Activated CD4-positive, alpha-beta T cell treated with anti-CD3 and anti-CD28 coated beads, Interleukin-2, Interleukin-6, amounts not matched to agents 100 ng/mL and 50 ng/mL, durations not matched to agents 16 hours and 8 hours (primary cell): ENCODE results near the gene TSPAN4.
A peak's percentile ranks its signal among the peaks of the same experiment; 100 is the strongest.

Experiments used
- DNase-seq: peaks from one replicate; pipeline ENCODE4 v3.0.0-alpha.2; 2020

Gene TSPAN4

GRCh38 chr11:824292-824880, 18.3 kb upstream of the TSPAN4 start:
- DNase-seq = no peak

DNA sequence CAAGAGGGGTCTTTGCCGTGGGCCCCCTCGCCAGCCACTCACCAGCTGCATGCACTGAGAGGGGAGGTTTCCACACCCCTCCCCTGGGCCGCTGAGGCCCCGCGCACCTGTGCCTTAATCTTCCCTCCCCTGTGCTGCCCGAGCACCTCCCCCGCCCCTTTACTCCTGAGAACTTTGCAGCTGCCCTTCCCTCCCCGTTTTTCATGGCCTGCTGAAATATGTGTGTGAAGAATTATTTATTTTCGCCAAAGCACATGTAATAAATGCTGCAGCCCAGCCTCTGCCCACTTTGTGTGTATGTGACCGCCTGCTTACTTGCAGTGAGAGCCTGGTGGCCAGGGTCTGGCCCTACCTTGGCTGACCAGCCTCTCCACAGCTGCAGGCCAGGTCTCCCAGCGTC, 17.7 kb upstream of the TSPAN4 start:
- DNase-seq = no peak

DNA sequence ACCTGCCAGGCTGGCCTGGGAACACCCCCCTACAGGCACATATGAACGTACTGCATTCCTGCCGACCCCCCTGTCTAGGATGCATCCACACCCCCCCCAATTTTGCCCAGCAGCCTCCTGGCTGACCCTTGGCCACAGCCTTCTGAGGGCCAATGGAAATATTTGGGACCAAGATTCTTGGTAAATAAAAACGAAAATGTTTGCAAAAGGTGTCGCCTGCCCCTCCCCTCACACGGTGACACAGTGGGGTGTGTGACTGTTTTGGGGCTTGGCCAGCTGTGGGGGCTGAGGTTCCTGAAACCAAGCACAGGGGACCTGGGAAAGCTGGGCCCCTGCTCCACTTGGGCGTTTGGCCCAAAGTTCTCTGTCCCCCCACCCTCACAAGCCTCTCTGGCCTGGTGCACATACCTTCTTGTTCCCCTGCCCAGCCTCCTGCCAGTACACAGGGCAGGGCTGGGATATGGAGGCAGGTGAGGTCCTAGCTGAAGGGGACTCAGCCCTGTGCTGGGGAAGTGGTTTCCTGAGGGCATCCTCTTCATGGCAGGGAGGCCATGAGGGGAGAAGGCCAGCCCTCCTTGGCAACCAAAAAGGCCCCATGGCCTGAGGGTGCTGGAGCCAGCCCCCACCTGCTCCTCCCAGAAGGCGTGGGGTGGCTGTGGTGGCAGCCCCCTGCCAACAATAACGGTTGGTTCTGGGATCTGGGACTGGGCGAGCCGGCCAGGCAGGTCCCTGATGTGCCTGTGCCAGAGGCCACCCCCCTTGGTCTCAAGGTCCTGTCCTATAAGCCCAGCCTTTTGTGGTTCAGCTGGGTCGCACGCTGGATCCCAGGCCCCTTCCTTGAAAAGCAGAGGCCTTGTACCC, 17.1 kb upstream of the TSPAN4 start:
- no peak for DNase-seq

DNA sequence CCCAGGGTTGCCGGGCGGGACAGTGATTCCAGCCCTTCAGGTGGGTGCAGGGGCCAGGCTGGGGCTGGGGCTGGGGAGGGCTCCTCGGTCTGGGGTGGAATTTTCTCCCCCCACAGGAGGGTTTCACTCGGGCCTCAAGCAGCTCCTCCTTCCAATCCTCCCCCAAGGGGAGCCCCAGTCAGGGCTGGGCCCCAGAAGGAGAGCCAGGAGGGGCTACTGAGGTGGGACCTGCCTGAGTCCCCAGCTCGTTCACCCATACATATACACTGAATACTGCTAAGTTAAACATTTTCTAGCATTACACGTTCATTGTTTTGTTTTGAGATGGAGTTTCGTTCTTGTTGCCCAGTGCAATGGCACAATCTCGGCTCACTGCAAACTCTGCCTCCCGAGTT, 16.4 kb upstream of the TSPAN4 start:
- DNase-seq = no peak

GRCh38 chr11:826836-827145, 15.9 kb upstream of the TSPAN4 start:
- no peak for DNase-seq

DNA sequence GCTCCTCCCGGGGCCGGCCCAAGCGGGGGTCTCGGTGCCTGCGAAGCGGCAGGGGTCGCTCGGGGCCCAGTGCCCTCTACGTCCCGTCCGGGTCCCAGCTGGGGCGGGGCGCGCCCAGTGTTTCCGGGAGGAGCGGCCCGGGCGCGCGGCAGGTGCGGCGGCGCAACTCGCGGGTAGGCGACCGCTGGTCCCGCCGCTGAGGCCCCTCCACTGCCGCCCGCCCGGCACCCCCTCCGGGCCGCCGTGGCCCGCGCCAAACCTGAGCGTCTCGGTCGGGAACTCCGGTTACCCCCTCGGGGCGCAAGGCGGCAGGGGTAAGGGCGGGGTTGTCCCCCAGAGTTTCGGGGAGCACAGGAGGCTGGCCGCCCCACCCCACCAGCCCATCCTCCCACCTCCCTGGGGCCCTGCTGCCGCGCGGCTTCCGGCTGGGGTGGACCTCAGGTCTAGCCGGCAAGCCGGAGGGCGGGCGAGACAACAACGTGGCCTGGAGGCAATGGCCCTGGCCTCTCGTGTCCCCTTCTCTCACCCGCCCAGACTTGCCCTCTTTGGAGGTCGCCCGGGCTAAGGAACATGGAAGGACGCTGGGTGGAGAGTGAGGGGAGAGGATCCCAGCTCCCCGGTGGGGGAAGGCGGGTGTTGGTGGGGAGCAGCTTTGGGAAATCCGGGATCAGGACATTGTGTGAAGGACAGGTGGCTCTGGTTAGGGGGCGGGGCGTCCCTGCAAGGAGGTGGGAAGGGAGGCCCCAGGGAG, 15.3 kb upstream of the TSPAN4 start:
- DNase-seq = no peak

- DNase-seq = no peak
These were observed 14.8 kb upstream of the TSPAN4 start, which contains the start of gene CRACR2B for GRCh38 chr11:827897-828192. CRACR2B (plus strand) TSS chr11:827919; CDS start chr11:828608, 689 bp downstream.

DNA sequence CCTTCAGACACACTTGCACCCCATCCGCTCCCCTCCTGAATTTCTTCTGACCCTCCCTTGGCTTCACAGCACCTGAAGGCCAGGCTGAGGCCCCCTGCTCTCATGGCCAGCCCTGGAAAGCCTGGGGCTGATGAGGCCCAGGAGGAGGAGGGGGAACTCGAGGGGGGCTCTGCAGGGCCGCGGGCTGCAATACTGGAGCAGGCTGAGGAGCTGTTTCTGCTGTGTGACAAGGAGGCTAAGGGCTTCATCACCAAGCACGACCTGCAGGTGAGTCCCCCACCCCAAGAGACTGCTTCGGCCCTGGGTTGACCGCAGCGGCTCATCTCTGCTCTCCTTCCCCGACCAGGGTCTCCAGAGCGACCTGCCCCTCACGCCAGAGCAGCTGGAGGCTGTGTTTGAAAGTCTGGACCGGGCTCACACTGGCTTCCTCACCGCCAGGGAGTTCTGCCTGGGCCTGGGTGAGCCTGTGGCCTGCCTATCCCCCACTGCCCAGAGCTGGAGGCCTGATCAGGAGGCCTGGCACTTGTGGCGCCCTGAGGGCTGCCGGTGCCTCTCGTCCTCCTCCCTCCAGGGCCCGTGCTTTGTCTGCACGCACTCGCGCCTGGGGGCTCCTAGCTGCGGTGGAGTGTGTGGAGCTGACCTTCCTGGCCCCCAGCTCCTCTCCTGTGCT, 14.0 kb upstream of the TSPAN4 start:
- no peak for DNase-seq

DNA sequence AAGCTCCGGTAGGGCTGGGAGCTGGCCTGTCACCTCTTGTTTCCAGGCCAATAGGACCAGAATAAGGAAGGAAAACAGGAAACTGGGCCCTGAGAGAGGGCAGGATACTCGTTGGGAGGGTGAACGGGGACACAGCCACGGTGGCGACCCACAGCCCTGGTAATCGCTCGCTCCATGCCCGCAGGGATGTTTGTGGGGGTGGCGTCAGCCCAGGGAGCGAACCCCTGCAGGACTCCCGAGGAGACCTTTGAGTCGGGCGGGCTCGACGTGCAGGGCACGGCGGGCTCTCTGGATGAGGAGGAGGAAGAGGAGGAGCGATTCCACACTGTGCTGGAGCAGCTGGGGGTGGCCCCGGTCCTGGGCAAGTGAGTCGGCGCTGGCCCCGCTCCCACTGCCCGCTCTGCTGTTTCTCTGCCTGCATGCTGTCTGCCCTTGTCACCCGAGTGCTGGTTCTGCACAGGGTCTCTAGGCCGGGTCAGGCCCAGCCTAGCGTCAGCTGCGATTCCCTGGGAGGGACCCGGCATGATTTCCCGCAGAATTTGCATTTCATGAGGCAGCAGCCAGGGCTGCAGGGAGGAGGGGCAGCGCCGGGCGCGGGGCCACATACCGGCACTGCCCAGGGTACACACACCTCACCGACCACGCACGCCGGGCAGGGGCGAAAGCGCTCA, 13.3 kb upstream of the TSPAN4 start:
- DNase-seq = no peak

DNA sequence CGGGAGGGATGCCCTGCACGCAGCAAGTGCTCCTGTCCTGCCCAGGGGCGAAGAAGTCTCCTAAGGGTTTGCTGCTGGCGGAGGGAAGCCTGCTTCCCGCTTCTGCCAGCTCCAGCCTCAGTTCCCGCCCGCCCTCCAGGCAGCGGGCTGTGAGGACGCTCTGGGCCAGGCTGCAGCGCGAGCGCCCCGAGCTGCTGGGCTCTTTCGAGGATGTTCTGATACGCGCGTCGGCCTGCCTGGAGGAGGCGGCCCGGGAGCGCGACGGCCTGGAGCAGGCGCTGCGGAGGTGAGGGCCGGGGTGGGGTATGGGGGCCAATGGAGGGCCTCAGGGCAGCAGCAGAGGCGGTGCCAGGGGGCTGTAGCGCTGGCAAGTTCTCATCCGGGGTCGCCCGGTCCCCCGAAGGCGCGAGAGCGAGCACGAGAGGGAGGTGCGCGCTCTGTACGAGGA, 12.8 kb upstream of the TSPAN4 start:
- DNase-seq = no peak

DNA sequence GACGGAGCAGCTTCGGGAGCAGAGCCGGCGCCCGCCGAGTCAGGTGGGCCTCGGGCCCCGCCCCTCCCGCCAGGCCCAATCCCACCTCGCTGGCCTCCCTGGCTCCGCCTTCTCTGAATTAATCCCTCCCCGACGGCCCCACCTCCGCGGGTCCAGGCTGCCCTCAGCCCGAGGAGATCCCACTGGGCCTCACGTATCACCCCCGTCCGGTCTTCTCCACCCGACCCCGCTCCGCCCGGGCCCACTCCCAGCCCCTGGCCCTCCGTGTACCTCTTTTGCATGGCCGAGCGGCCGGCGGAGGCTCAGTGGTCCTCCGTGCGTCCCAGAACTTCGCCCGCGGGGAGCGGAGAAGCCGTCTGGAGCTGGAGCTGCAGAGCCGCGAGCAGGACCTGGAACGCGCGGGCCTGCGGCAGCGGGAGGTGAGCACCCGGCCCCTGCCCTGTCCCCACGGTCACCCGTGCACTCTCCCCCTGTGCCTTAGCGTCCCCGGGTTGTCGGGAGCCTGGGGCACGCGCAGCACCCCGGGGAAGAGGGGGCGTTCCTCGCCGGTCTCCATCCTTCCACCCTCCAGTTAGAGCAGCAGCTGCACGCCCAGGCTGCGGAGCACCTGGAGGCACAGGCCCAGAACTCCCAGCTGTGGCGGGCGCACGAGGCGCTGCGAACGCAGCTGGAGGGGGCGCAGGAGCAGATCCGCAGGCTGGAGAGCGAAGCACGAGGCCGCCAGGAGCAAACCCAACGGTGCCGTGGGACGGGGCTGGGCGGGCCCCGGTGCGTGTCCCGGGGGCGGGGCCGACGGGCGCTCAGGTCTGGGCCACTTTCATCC, 12.1 kb upstream of the TSPAN4 start:
- peak; percentile 64 for DNase-seq

GRCh38 chr11:831118-831864, 11.4 kb upstream of the TSPAN4 start:
- DNase-seq = no peak

DNA sequence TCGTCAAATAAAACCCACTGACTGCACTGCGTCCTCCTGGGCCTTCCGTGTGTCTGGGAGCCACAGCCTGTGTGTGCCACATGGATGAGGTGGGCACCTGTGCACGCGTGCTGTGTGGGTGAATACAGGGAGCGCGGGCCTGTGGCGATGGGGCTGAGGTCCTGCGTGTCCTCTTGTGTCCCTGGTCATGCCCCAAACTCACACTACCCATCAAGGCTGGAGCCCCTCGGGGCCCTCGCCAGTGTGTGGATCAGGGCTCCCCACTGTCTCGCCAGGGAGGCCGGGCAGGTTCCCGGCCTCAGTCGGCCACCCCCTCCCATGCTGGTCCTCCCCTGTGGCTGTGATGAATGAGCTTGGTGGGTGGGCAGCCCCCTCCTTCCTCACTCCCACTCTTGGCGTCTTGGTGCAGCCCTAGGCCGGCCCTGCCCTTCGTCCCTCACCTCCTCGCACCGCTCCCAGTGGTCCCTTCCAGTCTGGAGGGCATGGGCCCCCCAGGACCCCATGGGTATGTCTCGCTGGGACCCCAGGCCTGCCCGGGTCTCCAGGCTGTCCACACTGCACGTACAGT, 10.6 kb upstream of the TSPAN4 start:
- DNase-seq = no peak

DNA sequence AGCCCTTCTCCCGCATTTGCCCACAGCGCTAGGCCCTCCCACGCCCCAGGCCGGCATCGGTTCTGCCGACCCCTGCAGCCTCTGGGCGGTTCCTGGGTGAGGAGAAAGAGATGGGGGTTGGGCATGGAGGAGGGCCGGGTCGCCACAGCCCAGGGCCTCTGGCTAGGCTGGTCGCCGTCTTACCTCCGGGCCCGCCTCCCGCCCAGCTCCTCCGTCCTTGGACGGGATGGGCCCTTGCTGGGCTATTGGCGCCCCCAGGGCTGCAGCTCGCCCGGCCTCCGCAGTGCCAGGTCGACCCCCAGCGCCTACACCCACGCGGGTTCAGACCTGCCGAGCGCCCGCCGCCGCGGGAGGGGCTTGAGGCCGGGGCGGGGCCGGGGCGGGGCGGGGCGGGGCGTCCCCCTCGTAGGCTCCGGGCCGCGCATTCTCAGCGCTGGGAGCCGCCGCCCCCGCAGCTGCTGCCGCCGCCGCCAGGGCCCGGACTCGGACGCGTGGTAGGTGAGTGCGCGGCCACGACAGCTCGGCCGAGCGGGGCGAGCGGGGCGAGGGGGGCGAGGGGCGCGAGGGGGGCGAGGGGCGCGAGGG, 10.0 kb upstream of the TSPAN4 start, which contains the start of gene CD151:
Gene CD151, plus strand, starts transcription at position 424 of the 585 bp plus-strand sequence. CDS start 3,118 bp downstream, outside the sequence.
- peak; percentile 48 for DNase-seq

- no peak for DNase-seq
These were observed 9.4 kb upstream of the TSPAN4 start for GRCh38 chr11:833114-833791.

GRCh38 chr11:833849-834311, 8.8 kb upstream of the TSPAN4 start:
- DNase-seq = no peak

- no peak for DNase-seq
These were observed 8.0 kb upstream of the TSPAN4 start for GRCh38 chr11:834371-835316.

DNA sequence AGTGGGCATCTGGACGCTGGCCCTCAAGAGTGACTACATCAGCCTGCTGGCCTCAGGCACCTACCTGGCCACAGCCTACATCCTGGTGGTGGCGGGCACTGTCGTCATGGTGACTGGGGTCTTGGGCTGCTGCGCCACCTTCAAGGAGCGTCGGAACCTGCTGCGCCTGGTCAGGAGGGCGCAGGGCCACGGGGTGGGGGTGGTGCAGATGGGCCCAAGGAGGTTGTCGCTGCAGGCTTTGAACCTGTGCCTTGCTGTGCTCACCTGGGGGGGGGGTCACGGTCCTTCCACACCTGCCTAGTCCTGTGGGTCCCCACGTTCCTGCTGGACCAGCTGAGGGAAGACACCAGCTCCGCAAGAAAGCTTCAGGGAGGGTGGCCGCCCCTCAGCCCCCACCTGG, 6.4 kb upstream of the TSPAN4 start:
- DNase-seq = no peak
